Small intestine (tissue), 7 donors: Measurements from ENCODE around the gene CAMTA1. TPM values are rescaled to one million over a fixed set of nuclear protein-coding genes. Genes with fewer than 3 reads are reported as not detected.

Source experiments
- DNase-seq, 2 donors: peaks; one replicate each; pipeline versions ENCODE4 v3.0.0 to v3.0.0-alpha.2; 2013
- FAIRE-seq: peaks from 2 replicates; lab custom pipeline; 2012; peaks lifted over from hg19 to GRCh38; lab: Jason Lieb, UNC
- H3K27ac ChIP-seq, 3 donors: one replicate each; pipeline ENCODE4 v1.5.1; 2013; ENCODE audit warnings: low read length in 2 of 3, mild to moderate bottlenecking in 2 of 3, control low read depth in 1 of 3, inconsistent platforms in 1 of 3, low read depth in 1 of 3, moderate library complexity in 1 of 3
- H3K27me3 ChIP-seq, 3 donors: one replicate each; pipeline ENCODE4 v1.6.1; 2013; ENCODE audit warnings: low read length in 3 of 3, inconsistent platforms in 1 of 3; ENCODE audit not compliant: control insufficient read depth in 3 of 3, insufficient read depth in 3 of 3
- H3K36me3 ChIP-seq, 3 donors: one replicate each; pipeline ENCODE4 v1.6.1; 2013; ENCODE audit warnings: low read length in 3 of 3, inconsistent platforms in 1 of 3, low read depth in 1 of 3, mild to moderate bottlenecking in 1 of 3, moderate library complexity in 1 of 3; ENCODE audit not compliant: control insufficient read depth in 3 of 3, insufficient read depth in 2 of 3
- H3K4me1 ChIP-seq, 3 donors: one replicate each; pipeline ENCODE4 v1.6.1; 2013; ENCODE audit warnings: low read length in 2 of 3, inconsistent platforms in 1 of 3, low read depth in 1 of 3, mild to moderate bottlenecking in 1 of 3, moderate library complexity in 1 of 3; ENCODE audit not compliant: control insufficient read depth in 3 of 3, insufficient read depth in 2 of 3
- H3K4me3 ChIP-seq, 3 donors: one replicate each; pipeline ENCODE4 v1.5.1; 2013; ENCODE audit warnings: low read length in 3 of 3, control low read depth in 1 of 3, inconsistent platforms in 1 of 3, low read depth in 1 of 3, mild to moderate bottlenecking in 1 of 3, moderate library complexity in 1 of 3
- H3K9me3 ChIP-seq, 2 donors: one replicate each; pipeline ENCODE4 v1.6.1; 2013; ENCODE audit warnings: low read depth in 1 of 2, low read length in 1 of 2; ENCODE audit not compliant: control insufficient read depth in 2 of 2, insufficient read depth in 1 of 2
- WGBS, 3 donors: extraction: QIAGEN DNeasy Blood & Tissue Kit; methylation state at CpG; one replicate each; pipeline ENCODE4 v1.1.7; 2013; 5-methylcytosine and 5-hydroxymethylcytosine counted together
- polyA plus RNA-seq, 4 donors: library from polyadenylated mRNA; stranded (reverse) in 3 of 4; unstranded in 1 of 4; fragments of 200-250 nt in 3 of 4; fragments of 120-200 nt in 1 of 4; gene quantifications; one replicate each; pipeline versions ENCODE4 v1.2.1 to v1.2.3, GENCODE V29; 2013
- donor health status: healthy with polysubstance abuse.
- donor health status: control.
- donor health status: control.
- donor health status: Bipolar disorder and iron deficiency.
- donor health status: healthy.

CAMTA1 gene
- polyA plus RNA-seq, 4 donors = 57.6 to 177 (median 147) TPM

DNA sequence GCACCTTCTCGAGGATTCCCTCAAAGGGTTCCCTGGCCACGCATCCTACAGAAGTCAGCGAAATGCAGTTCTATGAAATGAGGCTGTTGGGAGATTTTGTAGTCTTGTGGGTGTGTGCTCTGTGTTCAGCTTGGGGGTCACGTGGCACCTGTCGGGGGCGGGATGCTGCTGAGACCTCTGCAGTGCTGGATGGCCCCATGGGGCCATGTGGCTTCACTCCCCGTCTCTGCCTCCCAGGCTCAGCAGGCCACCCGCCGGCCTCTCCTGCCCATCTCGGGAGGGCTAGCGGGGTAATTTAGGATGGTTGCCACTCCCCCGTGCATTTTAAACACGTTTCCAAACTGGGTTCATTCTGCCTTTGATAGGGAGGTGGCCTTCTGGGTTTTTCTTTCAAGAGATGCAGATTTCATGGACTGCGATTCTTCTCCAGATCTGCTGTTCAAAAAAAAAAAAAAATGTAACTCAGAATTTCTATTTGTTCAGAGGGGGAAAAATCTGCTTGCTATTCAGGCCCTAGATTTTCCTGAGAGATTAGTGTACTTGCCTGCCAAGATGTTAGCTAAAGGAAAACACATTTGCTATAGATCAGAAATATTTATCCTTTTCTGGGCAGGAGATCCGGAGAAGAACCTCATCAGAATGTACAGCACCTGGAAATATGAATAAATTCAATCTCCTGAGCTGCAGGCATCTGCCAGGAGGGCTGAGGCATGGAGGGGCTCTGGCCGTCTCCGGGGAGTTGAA is 708.6 kb downstream of the CAMTA1 start:
- WGBS, 3 donors = 68 to 83% (median 81%) methylated on average over 17 of the region's 17 CpGs
- H3K9me3 ChIP-seq = no peaks in the 10 kb centered on the region
- H3K36me3 ChIP-seq = no peaks in the 10 kb centered on the region
- DNase-seq (no peak), FAIRE-seq (no peak)
- no peaks in the 10 kb centered on the region for H3K27me3 ChIP-seq
- no peak overlapping the region for H3K27ac ChIP-seq
- no peak overlapping the region for H3K4me3 ChIP-seq
- peaks cover 0 to 6% (median 0%) of the 10 kb centered on the region in 3 donors for H3K4me1 ChIP-seq

DNA sequence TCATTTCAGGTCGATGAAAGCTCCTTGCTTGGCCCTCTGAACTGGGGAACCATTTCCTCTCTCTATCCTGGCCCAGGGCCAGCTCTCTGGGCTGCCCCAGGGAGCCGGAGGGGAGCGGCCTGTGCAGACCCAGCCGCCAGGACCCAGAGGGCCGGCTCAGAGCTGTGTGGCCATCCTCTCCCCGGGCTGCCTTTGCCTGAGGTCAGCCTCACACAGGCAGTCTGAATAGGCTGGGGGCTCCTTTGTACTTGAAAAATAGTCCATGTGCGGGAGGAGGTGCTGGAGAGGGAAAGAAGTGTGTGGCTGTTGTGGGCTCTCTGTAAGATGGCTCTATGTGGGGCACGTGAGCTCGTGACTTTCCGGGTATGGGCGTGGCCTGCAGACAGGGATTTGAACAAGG is 710.7 kb downstream of the CAMTA1 start:
- Histone ChIP-seq H3K36me3 (no peaks in the 10 kb centered on the region), H3K4me1 (peaks cover 0 to 5% (median 0%) of the 10 kb centered on the region in 3 donors), H3K27ac (no peak overlapping the region), H3K4me3 (no peak overlapping the region), H3K9me3 (no peaks in the 10 kb centered on the region), H3K27me3 (no peaks in the 10 kb centered on the region)
- FAIRE-seq (no peak), DNase-seq (no peak)
- WGBS, 3 donors = 47 to 61% (median 55%) methylated on average over 11 of the region's 11 CpGs

- Histone ChIP-seq H3K27ac (no peak overlapping the region), H3K36me3 (no peaks in the 10 kb centered on the region), H3K4me3 (no peak overlapping the region), H3K4me1 (no peaks in the 10 kb centered on the region), H3K27me3 (no peaks in the 10 kb centered on the region), H3K9me3 (no peaks in the 10 kb centered on the region)
- FAIRE-seq (no peak), DNase-seq (no peak)
- WGBS, 3 donors = 89 to 92% (median 91%) methylated on average over 12 of the region's 12 CpGs
Observed at GRCh38 chr1:7497107-7497637, 711.9 kb downstream of the CAMTA1 start.

DNA sequence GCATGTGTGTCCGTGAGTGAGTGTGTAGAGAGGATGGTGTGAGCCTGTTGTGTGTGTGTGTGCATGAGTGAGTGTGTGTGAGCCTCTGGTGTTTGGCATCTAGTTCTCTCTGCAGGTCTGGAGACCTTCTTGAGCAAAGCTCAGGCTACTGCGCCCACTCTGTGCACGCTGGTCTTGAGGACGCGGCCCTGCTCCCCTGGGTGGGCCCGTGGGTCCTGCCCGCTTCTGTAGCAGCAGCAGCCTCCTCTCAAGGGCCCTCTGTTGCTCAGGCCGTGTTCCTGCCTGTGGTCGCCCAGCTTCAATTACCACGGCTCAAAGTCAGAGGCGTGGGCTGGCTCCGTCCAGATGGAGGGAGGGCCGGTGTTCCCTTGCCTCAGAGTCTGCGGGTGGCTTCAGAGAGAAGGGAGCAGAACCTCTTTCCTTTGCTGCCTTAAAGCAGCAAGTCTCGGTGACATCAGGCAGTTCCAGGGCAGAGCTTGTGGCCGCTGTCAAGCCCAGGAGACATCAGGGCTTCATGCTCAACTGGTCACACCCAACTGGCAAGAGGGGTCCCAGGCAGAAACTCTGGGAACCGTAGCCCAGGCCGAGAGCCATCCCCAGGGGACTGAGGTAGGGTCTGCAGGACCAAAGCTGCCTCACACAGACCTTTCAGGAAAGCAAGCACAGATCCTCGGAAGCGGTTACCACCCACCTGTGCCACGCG is 715.3 kb downstream of the CAMTA1 start:
- Histone ChIP-seq H3K27me3 (no peaks in the 10 kb centered on the region), H3K9me3 (no peaks in the 10 kb centered on the region), H3K4me3 (no peak overlapping the region), H3K27ac (no peak overlapping the region), H3K4me1 (no peaks in the 10 kb centered on the region), H3K36me3 (no peaks in the 10 kb centered on the region)
- DNase-seq (no peak), FAIRE-seq (no peak)
- 89 to 92% (median 90%) methylated on average over 21 to 22 of the region's 22 CpGs for WGBS, 3 donors

DNA sequence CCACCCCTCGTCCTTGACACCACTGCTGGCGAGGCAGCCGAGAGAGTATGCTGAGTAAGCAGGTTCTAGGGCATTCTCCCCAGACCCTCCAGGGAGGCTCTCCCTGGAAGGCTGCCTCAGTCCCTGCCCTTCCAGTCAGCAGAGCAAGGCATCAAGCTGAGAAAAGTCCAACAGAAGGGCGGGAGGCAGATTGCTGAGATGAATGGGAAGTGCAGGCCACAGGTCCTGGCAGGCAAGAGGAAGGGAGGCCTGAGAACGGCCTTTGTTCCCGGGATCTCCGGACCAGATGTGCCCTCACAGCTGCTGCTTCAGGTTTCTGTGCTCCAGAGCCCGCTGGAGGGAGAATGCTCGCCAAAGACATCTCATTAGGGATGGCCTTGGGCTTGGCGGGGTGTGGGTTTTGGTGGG is 715.8 kb downstream of the CAMTA1 start:
- Histone ChIP-seq H3K4me1 (no peaks in the 10 kb centered on the region), H3K36me3 (no peaks in the 10 kb centered on the region), H3K4me3 (no peak overlapping the region), H3K9me3 (no peaks in the 10 kb centered on the region), H3K27me3 (no peaks in the 10 kb centered on the region), H3K27ac (no peak overlapping the region)
- no peak for FAIRE-seq
- WGBS, 3 donors = 50 to 57% (median 51%) methylated on average over 10 of the region's 10 CpGs
- DNase-seq = peak in 1 of 2 donors; percentile 48

DNA sequence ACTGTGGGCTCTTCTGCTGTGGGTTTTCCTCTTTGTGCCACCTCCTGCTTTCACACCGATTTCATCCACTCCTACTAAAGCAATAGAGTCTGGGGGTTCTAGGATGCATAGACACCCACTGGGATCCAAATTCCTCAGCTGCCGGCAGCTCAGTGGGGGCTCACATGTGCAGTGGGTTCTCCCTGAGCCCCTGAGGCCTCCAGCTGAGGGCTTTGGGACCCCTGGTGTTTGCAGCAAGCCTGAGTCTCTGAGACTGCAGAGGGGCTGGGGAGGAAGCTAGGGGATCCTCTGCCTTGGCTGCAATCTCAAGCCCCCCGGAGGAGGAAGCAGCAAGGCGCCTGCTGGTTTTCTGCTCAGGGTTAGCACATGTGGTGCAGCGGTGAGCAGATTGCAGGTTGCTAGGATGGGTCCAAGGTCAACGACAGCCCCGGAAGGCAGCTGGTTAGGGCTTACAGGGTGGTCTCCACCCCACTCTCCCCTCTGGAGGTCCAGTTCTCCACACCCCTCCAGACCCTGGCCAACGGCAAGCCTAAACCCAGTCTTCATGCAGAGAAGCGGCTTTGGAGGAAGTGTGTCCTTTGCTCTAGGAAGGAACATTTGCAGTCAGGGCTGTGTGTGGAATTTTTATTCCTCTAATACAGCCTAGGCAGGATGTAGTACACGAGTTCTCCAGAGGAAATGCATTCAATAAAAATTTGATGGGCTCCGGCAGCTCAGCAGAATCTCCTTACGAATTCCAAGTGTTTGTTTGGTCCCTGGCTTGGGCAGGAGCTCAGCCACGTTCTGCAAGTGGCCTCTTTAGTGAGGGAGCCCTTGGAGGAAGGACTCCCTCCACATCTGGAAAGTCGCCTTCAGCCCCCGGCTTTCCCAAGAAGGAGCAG is 716.7 kb downstream of the CAMTA1 start:
- no peaks in the 10 kb centered on the region for H3K4me1 ChIP-seq
- WGBS, 3 donors = 57 to 63% (median 58%) methylated on average over 15 of the region's 15 CpGs
- FAIRE-seq = no peak
- no peaks in the 10 kb centered on the region for H3K27me3 ChIP-seq
- peak in 1 of 2 donors; percentile 21 for DNase-seq
- H3K36me3 ChIP-seq = no peaks in the 10 kb centered on the region
- no peak overlapping the region for H3K4me3 ChIP-seq
- H3K9me3 ChIP-seq = no peaks in the 10 kb centered on the region
- no peak overlapping the region for H3K27ac ChIP-seq

DNA sequence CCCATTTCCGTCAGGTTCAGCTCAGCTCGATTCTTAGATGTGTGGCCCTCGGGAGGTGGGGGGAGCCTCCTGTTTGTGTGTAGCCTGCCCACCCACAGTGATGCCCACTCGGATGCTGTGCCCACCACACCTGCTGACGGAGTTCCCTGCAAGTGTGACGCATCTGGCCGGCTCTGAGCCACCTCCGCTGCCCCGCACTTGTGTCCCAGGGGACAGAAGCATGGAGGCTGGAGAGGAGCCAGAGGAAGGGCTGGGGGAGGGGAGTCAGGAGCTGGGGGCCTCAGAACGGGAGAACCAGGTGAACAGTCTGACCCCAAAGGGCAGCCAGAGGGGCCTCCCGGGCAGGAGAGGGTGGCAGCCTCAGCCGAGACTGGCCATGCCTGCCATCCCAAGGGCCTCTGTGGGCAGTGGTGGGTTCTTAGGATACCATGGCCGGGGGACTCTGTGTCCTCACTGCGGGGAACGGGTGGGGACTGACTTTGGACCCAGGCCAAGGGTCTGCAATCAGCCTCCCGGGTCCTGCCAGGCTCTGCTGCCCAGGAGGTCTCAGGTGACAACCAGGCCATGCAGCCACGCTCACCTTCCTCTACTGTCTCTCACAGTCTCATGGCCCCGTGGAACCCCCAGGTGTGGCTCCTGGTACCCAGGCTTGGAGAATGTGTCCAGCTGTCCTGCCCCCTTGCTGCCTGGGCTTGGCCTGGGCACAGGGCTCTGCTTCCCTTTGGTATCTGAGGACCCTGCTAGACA is 718.6 kb downstream of the CAMTA1 start:
- Histone ChIP-seq H3K4me3 (no peak overlapping the region), H3K36me3 (no peaks in the 10 kb centered on the region), H3K4me1 (peaks cover 0 to 7% (median 0%) of the 10 kb centered on the region in 3 donors), H3K27ac (no peak overlapping the region), H3K9me3 (no peaks in the 10 kb centered on the region), H3K27me3 (no peaks in the 10 kb centered on the region)
- FAIRE-seq (no peak), DNase-seq (no peak)
- 71 to 83% (median 79%) methylated on average over 18 of the region's 18 CpGs for WGBS, 3 donors
